ENCODE measurements around the gene DEPP1.

DEPP1 gene

GRCh38 chr10:44938956-44939355 lies 39.7 kb downstream of the DEPP1 start:
- DNase-seq (ENCODE audit: extremely low read depth, insufficient read length) = no peak
- no peak for TF ChIP-seq CTCF (IDR thresholded peaks at IDR 0.05; ENCODE audit: insufficient read depth, low read length, poor library complexity, severe bottlenecking)

GRCh38 chr10:44937196-44938005 lies 41.2 kb downstream of the DEPP1 start:
- no peak for DNase-seq (ENCODE audit: extremely low read depth, insufficient read length)
- H3K27me3 ChIP-seq (replicated peaks; ENCODE audit: control insufficient read depth, insufficient read depth, low read length) = no peaks in the 10 kb centered on the region
- no peaks in the 10 kb centered on the region for H3K36me3 ChIP-seq (ENCODE audit: control insufficient read depth, insufficient read depth, low read length)
- TF ChIP-seq CTCF (IDR thresholded peaks at IDR 0.05; ENCODE audit: insufficient read depth, low read length, poor library complexity, severe bottlenecking) = no peak
- no peak overlapping the region for H3K4me3 ChIP-seq (replicated peaks; ENCODE audit: low read depth, low read length)

More at GRCh38 chr10:44938956-44939355, 39.7 kb downstream of the DEPP1 start:
- Histone ChIP-seq H3K4me3 (replicated peaks; ENCODE audit: low read depth, low read length) (no peak overlapping the region), H3K27me3 (replicated peaks; ENCODE audit: control insufficient read depth, insufficient read depth, low read length) (no peaks in the 10 kb centered on the region), H3K36me3 (ENCODE audit: control insufficient read depth, insufficient read depth, low read length) (no peaks in the 10 kb centered on the region)

- Histone ChIP-seq H3K4me3 (replicated peaks; ENCODE audit: low read depth, low read length) (no peak overlapping the region), H3K27me3 (replicated peaks; ENCODE audit: control insufficient read depth, insufficient read depth, low read length) (no peaks in the 10 kb centered on the region), H3K36me3 (ENCODE audit: control insufficient read depth, insufficient read depth, low read length) (no peaks in the 10 kb centered on the region)
- TF ChIP-seq CTCF (IDR thresholded peaks at IDR 0.05; ENCODE audit: insufficient read depth, low read length, poor library complexity, severe bottlenecking) = no peak
- no peak for DNase-seq (ENCODE audit: extremely low read depth, insufficient read length)
Observed at GRCh38 chr10:44936314-44936975, 42.2 kb downstream of the DEPP1 start.

- no peak for DNase-seq (ENCODE audit: extremely low read depth, insufficient read length)
- Histone ChIP-seq H3K4me3 (replicated peaks; ENCODE audit: low read depth, low read length) (no peak overlapping the region), H3K27me3 (replicated peaks; ENCODE audit: control insufficient read depth, insufficient read depth, low read length) (no peaks in the 10 kb centered on the region), H3K36me3 (ENCODE audit: control insufficient read depth, insufficient read depth, low read length) (no peaks in the 10 kb centered on the region)
- no peak for TF ChIP-seq CTCF (IDR thresholded peaks at IDR 0.05; ENCODE audit: insufficient read depth, low read length, poor library complexity, severe bottlenecking)
Observed at GRCh38 chr10:44935966-44936295, 42.7 kb downstream of the DEPP1 start.

- no peak for DNase-seq (ENCODE audit: extremely low read depth, insufficient read length)
- H3K4me3 ChIP-seq (replicated peaks; ENCODE audit: low read depth, low read length) = no peak overlapping the region
- no peaks in the 10 kb centered on the region for H3K36me3 ChIP-seq (ENCODE audit: control insufficient read depth, insufficient read depth, low read length)
- H3K27me3 ChIP-seq (replicated peaks; ENCODE audit: control insufficient read depth, insufficient read depth, low read length) = no peaks in the 10 kb centered on the region
- no peak for TF ChIP-seq CTCF (IDR thresholded peaks at IDR 0.05; ENCODE audit: insufficient read depth, low read length, poor library complexity, severe bottlenecking)
Observed at GRCh38 chr10:44935201-44935965, 43.2 kb downstream of the DEPP1 start.

Measured in GM06990 (cell line).